Psoas muscle (tissue), 8 donors: ENCODE data around the gene BLOC1S3. TPM values are rescaled to one million over a fixed set of nuclear protein-coding genes. Genes with fewer than 3 reads are reported as not detected.

Source experiments
- ATAC-seq, 4 donors: fragments of 200-7000 bp; cut with Tn5 transposase; one replicate each; pipeline ENCODE4 v1.9.1; 2020; ENCODE audit warnings: moderate library complexity in 3 of 4, mild to moderate bottlenecking in 2 of 4
- DNase-seq, 2 donors: peaks; one replicate each; pipeline ENCODE4 v3.0.0-alpha.2; 2020
- H3K27ac ChIP-seq: fragments of 200-600 bp; one replicate; pipeline ENCODE4 v1.8.0; 2022
- H3K27me3 ChIP-seq, 3 donors: fragments of 200-600 bp in 1 of 3; one replicate each; pipeline versions ENCODE4 v1.6.1 to v1.8.0; 2013 to 2022; ENCODE audit warnings: low read length in 2 of 3, mild to moderate bottlenecking in 2 of 3, moderate library complexity in 1 of 3; ENCODE audit not compliant: insufficient read depth in 3 of 3
- H3K36me3 ChIP-seq, 2 donors: fragments of 200-600 bp in 1 of 2; one replicate each; pipeline versions ENCODE4 v1.6.1 to v1.8.0; 2013 to 2022; ENCODE audit warnings: low read depth in 1 of 2, mild to moderate bottlenecking in 1 of 2, moderate library complexity in 1 of 2; ENCODE audit not compliant: insufficient read depth in 1 of 2
- H3K4me1 ChIP-seq: fragments of 200-600 bp; one replicate; pipeline ENCODE4 v1.8.0; 2022
- H3K4me3 ChIP-seq: fragments of 200-600 bp; one replicate; pipeline ENCODE4 v1.8.0; 2022; ENCODE audit warnings: mild to moderate bottlenecking
- H3K9me3 ChIP-seq: fragments of 200-600 bp; one replicate; pipeline ENCODE4 v1.8.0; 2022
- WGBS, 3 donors: extraction: QIAGEN DNeasy Blood & Tissue Kit; methylation state at CpG; one replicate each; pipeline versions ENCODE4 v1.1.6 to v1.1.7; 2013; 5-methylcytosine and 5-hydroxymethylcytosine counted together
- intact Hi-C, 2 donors: fragments of 100-400 bp; cut with DNase I; formaldehyde crosslinking; loops; one replicate each; pipeline versions ENCODE4 v1.11.0 to v1.14.2; 2022
- polyA plus RNA-seq, 3 donors: library from polyadenylated mRNA; stranded (reverse); fragments of 200-250 nt; gene quantifications; one replicate each; pipeline ENCODE4 v1.2.3, GENCODE V29; 2013
- total RNA-seq, 4 donors: library from RNA; stranded (reverse); fragmentation: NEBNext Ultra II Directional in 2 of 4; extraction: Animal tissue kit (Norgen Biotek cat#: 25700) in 2 of 4; gene quantifications; one replicate each; pipeline versions ENCODE4 v1.2.1 to v1.2.4, GENCODE V29; 2021 to 2023
- TF ChIP-seq, protein P1 (sequence below): fragments of 200-600 bp; IDR thresholded peaks from one replicate; pipeline ENCODE4 v1.8.0; 2022; ENCODE audit warnings: antibody characterized with exemption
- donor health status: healthy with polysubstance abuse.
- donor health status: DM: no; HTN: no; CAD: no; lungs with moderate emphysema.
- donor health status: Bipolar disorder and iron deficiency.
- donor health status: healthy.
- donor health status: DM: yes; HTN: yes; CAD: no.
- donor health status: DM: no; HTN: no; CAD: no.
- donor health status: DM: no; HTN: no; CAD: no.
- donor health status: DM: yes; HTN: yes; CAD: no.

BLOC1S3 gene
- total and polyA plus RNA-seq, 7 donors, result 3.3 to 7.8 (median 5.5) TPM

GRCh38 chr19:45156011-45156630 is 22.5 kb upstream of the BLOC1S3 start:
- ATAC-seq (no peak), DNase-seq (no peak)
- Histone ChIP-seq H3K36me3 (no peaks in the 10 kb centered on the region), H3K27me3 (peaks cover 0 to 38% (median 12%) of the 10 kb centered on the region in 3 donors), H3K9me3 (no peaks in the 10 kb centered on the region), H3K27ac (no peak overlapping the region), H3K4me3 (no peak overlapping the region), H3K4me1 (peaks cover 20% of the 10 kb centered on the region)
- TF ChIP-seq, protein P1, sequence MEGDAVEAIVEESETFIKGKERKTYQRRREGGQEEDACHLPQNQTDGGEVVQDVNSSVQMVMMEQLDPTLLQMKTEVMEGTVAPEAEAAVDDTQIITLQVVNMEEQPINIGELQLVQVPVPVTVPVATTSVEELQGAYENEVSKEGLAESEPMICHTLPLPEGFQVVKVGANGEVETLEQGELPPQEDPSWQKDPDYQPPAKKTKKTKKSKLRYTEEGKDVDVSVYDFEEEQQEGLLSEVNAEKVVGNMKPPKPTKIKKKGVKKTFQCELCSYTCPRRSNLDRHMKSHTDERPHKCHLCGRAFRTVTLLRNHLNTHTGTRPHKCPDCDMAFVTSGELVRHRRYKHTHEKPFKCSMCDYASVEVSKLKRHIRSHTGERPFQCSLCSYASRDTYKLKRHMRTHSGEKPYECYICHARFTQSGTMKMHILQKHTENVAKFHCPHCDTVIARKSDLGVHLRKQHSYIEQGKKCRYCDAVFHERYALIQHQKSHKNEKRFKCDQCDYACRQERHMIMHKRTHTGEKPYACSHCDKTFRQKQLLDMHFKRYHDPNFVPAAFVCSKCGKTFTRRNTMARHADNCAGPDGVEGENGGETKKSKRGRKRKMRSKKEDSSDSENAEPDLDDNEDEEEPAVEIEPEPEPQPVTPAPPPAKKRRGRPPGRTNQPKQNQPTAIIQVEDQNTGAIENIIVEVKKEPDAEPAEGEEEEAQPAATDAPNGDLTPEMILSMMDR, result no peak
- intact Hi-C loops, result no loop called here
- WGBS, 3 donors, result 70 to 79% (median 75%) methylated on average over 11 of the region's 11 CpGs

- TF ChIP-seq, protein P1, result no peak
- intact Hi-C loops, result no loop called here
- Histone ChIP-seq H3K36me3 (no peaks in the 10 kb centered on the region), H3K27ac (no peak overlapping the region), H3K4me3 (no peak overlapping the region), H3K9me3 (no peaks in the 10 kb centered on the region), H3K27me3 (peaks cover 0 to 38% (median 7%) of the 10 kb centered on the region in 3 donors), H3K4me1 (peaks cover 20% of the 10 kb centered on the region)
- no peak for DNase-seq
- ATAC-seq, result no peak
- WGBS, 3 donors, result 77 to 82% (median 78%) methylated on average over 10 to 11 of the region's 11 CpGs
Observed at GRCh38 chr19:45156751-45157150, 21.8 kb upstream of the BLOC1S3 start.

GRCh38 chr19:45158503-45159209 is 19.9 kb upstream of the BLOC1S3 start:
- DNase-seq (no peak), ATAC-seq (no peak)
- TF ChIP-seq, protein P1, result no peak
- intact Hi-C loops, result no loop called here
- 70 to 72% (median 72%) methylated on average over 25 to 27 of the region's 27 CpGs for WGBS, 3 donors
- Histone ChIP-seq H3K27me3 (peaks cover 0 to 30% (median 3%) of the 10 kb centered on the region in 3 donors), H3K4me3 (no peak overlapping the region), H3K36me3 (no peaks in the 10 kb centered on the region), H3K9me3 (no peaks in the 10 kb centered on the region), H3K4me1 (peaks cover 4% of the 10 kb centered on the region), H3K27ac (no peak overlapping the region)

DNA sequence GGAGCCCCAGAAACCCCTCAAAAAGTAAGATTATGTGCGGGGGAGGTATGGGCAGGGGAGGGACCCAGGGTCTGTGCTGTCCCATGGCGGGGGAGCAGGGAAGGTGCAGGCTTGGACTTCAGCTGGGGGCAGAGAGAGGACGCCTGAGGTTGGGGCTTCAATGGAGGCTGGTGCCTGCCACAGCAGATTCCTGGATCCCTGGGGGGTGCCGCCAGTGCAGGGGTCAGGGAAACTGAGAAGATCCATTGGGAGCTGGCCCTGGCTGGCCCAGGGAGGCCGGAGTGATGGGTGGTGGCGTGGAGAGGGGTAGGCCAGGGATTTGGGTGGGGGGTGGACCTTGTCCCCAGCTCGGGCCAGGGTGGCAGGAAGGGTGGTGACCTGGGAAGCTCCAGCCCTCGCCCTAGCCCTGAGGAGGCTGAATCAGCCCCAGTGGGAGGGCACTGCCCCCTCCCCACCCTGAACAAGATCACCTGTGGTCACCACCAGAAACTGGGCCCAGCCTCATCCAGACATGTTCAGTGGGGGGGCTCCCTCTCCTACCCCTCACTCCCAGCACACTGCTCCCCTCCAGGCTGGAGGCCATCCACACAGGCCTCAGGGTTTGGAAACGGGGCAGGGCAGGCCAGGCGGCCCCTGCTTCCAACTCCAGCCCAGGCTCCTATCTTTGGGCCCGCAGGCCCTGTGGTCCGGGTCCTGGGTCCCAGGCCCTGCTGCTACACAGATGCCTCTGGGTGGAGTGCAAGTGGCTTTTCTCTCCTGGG is 19.2 kb upstream of the BLOC1S3 start:
- DNase-seq, result no peak
- TF ChIP-seq, protein P1, result no peak

More for the DNA sequence above, 19.2 kb upstream of the BLOC1S3 start:
- Histone ChIP-seq H3K4me1 (no peaks in the 10 kb centered on the region), H3K4me3 (no peak overlapping the region), H3K9me3 (no peaks in the 10 kb centered on the region), H3K27me3 (peaks cover 0 to 27% (median 3%) of the 10 kb centered on the region in 3 donors), H3K36me3 (no peaks in the 10 kb centered on the region), H3K27ac (no peak overlapping the region)
- ATAC-seq, result no peak
- WGBS, 3 donors, result 76 to 85% (median 80%) methylated on average over 9 to 12 of the region's 12 CpGs
- intact Hi-C loops, result no loop called here
